Liver (tissue), 9 donors: Measurements from ENCODE around the gene DDX54. TPM values are rescaled to one million over a fixed set of nuclear protein-coding genes. Genes with fewer than 3 reads are reported as not detected.

Experiments used
- DNase-seq: peaks from one replicate; pipeline ENCODE4 v3.0.0-alpha.2; 2017; ENCODE audit warnings: low spot score
- H3K27ac ChIP-seq, 2 donors: one replicate each; pipeline ENCODE4 v1.7.0; 2013; ENCODE audit warnings: inconsistent platforms in 2 of 2, low read length in 2 of 2, control low read depth in 1 of 2, low read depth in 1 of 2, mild to moderate bottlenecking in 1 of 2
- H3K27me3 ChIP-seq, 4 donors: one replicate each; pipeline versions ENCODE4 v1.6.1 to v1.7.0; 2013; ENCODE audit warnings: low read length in 3 of 4, inconsistent platforms in 1 of 4, mild to moderate bottlenecking in 1 of 4, moderate library complexity in 1 of 4; ENCODE audit not compliant: control insufficient read depth in 4 of 4, insufficient read depth in 4 of 4
- H3K36me3 ChIP-seq, 4 donors: one replicate each; pipeline versions ENCODE4 v1.6.1 to v1.7.0; 2013; ENCODE audit warnings: low read length in 3 of 4, mild to moderate bottlenecking in 3 of 4, low read depth in 1 of 4, moderate library complexity in 1 of 4; ENCODE audit not compliant: control insufficient read depth in 4 of 4, insufficient read depth in 3 of 4
- H3K4me1 ChIP-seq, 4 donors: one replicate each; pipeline versions ENCODE4 v1.6.1 to v1.7.0; 2013; ENCODE audit warnings: low read length in 3 of 4, mild to moderate bottlenecking in 3 of 4, moderate library complexity in 1 of 4; ENCODE audit not compliant: control insufficient read depth in 4 of 4, insufficient read depth in 4 of 4
- H3K4me3 ChIP-seq, 3 donors: one replicate each; pipeline versions ENCODE4 v1.6.1 to v1.7.0; 2013; ENCODE audit warnings: low read length in 3 of 3, control low read depth in 1 of 3, low read depth in 1 of 3, mild to moderate bottlenecking in 1 of 3
- H3K9ac ChIP-seq, 2 donors: one replicate each; pipeline ENCODE4 v1.7.0; 2013; ENCODE audit warnings: low read length in 2 of 2, mild to moderate bottlenecking in 2 of 2, moderate library complexity in 2 of 2, control low read depth in 1 of 2, low read depth in 1 of 2
- H3K9me3 ChIP-seq, 4 donors: one replicate each; pipeline versions ENCODE4 v1.6.1 to v1.7.0; 2013; ENCODE audit warnings: low read length in 3 of 4; ENCODE audit not compliant: control insufficient read depth in 4 of 4
- EGR1 ChIP-seq, 2 donors: IDR thresholded peaks; 2 replicates each; pipeline ENCODE4 v1.6.1; 2016 to 2018; ENCODE audit warnings: antibody characterized with exemption in 2 of 2, low read depth in 2 of 2
- FOXA2 ChIP-seq: IDR thresholded peaks from 2 replicates; pipeline ENCODE4 v1.6.1; 2016; ENCODE audit warnings: antibody characterized with exemption
- GABPA ChIP-seq, 2 donors: IDR thresholded peaks in 1 of 2; conservative IDR thresholded peaks in 1 of 2; 2 replicates each; pipeline ENCODE4 v1.6.1; 2016; ENCODE audit warnings: antibody characterized with exemption in 2 of 2, mild to moderate bottlenecking in 1 of 2, moderate library complexity in 1 of 2
- HNF4G ChIP-seq: IDR thresholded peaks from 2 replicates; pipeline ENCODE4 v1.6.1; 2016; ENCODE audit warnings: antibody characterized with exemption
- JUND ChIP-seq, 2 donors: IDR thresholded peaks; 2 replicates each; pipeline ENCODE4 v1.6.1; 2016; ENCODE audit warnings: antibody characterized with exemption in 2 of 2
- RXRA ChIP-seq, 2 donors: IDR thresholded peaks; 2 replicates each; pipeline ENCODE4 v1.6.1; 2017 to 2018; ENCODE audit warnings: antibody characterized with exemption in 2 of 2, mild to moderate bottlenecking in 1 of 2
- SP1 ChIP-seq: IDR thresholded peaks from 2 replicates; pipeline ENCODE4 v1.6.1; 2018; ENCODE audit warnings: antibody characterized with exemption, mild to moderate bottlenecking
- YY1 ChIP-seq: IDR thresholded peaks from 2 replicates; pipeline ENCODE4 v1.6.1; 2016; ENCODE audit warnings: antibody characterized with exemption, mild to moderate bottlenecking
- WGBS: extraction: QIAGEN DNeasy Blood & Tissue Kit; methylation state at CpG from one replicate; pipeline ENCODE4 v1.1.7; 2013; 5-methylcytosine and 5-hydroxymethylcytosine counted together
- polyA plus RNA-seq, 2 donors: library from polyadenylated mRNA; stranded (reverse) in 1 of 2; unstranded in 1 of 2; fragments of 200-250 nt in 1 of 2; fragments of >200 nt in 1 of 2; fragmentation: Nextera tagmentation in 1 of 2; extraction: Ambion mirVana in 1 of 2; gene quantifications; one replicate each; pipeline versions ENCODE4 v1.2.1 to v1.2.3, GENCODE V29; 2013 to 2015
- total RNA-seq, 2 donors: library from RNA; depleted of rRNA; stranded (reverse); fragments of >200 nt; gene quantifications; one replicate each; pipeline ENCODE4 v1.2.3, GENCODE V29; 2014
- TF ChIP-seq, protein P1 (sequence below): fragments of 150-350 bp; IDR thresholded peaks from 2 replicates; pipeline ENCODE4 v1.5.1; 2017; ENCODE audit warnings: improper control_type of control experiment, low read depth, low read length; ENCODE audit not compliant: missing input control
- TF ChIP-seq, protein P2 (sequence below): IDR thresholded peaks from 2 replicates; pipeline ENCODE4 v1.6.1; 2016; ENCODE audit warnings: antibody characterized with exemption
- donor health status: healthy.
- donor health status: healthy.
- donor health status: healthy.
- donor health status: healthy.
- donor health status: healthy.

The DDX54 gene
- total and polyA plus RNA-seq, 4 donors = 20.2 to 28.4 (median 21.6) TPM

GRCh38 chr12:113130457-113131135 is 54.7 kb downstream of the DDX54 start (continued):
- TF ChIP-seq, protein P1, sequence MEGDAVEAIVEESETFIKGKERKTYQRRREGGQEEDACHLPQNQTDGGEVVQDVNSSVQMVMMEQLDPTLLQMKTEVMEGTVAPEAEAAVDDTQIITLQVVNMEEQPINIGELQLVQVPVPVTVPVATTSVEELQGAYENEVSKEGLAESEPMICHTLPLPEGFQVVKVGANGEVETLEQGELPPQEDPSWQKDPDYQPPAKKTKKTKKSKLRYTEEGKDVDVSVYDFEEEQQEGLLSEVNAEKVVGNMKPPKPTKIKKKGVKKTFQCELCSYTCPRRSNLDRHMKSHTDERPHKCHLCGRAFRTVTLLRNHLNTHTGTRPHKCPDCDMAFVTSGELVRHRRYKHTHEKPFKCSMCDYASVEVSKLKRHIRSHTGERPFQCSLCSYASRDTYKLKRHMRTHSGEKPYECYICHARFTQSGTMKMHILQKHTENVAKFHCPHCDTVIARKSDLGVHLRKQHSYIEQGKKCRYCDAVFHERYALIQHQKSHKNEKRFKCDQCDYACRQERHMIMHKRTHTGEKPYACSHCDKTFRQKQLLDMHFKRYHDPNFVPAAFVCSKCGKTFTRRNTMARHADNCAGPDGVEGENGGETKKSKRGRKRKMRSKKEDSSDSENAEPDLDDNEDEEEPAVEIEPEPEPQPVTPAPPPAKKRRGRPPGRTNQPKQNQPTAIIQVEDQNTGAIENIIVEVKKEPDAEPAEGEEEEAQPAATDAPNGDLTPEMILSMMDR = no peak

GRCh38 chr12:113129664-113130456 is 55.4 kb downstream of the DDX54 start:
- Histone ChIP-seq H3K9me3 (no peaks in the 10 kb centered on the region), H3K9ac (no peak overlapping the region), H3K4me1 (no peaks in the 10 kb centered on the region), H3K36me3 (no peaks in the 10 kb centered on the region), H3K27me3 (no peaks in the 10 kb centered on the region), H3K27ac (no peak overlapping the region), H3K4me3 (no peak overlapping the region)
- no peak for DNase-seq
- no peak for TF ChIP-seq JUND (IDR thresholded peaks at IDR 0.05)
- TF ChIP-seq FOXA2 = no peak
- no peak for TF ChIP-seq RXRA (IDR thresholded peaks at IDR 0.05)
- no peak for TF ChIP-seq YY1
- WGBS = 81% methylated on average over 17 of the region's 17 CpGs

- Histone ChIP-seq H3K9me3 (no peaks in the 10 kb centered on the region), H3K9ac (no peak overlapping the region), H3K4me3 (no peak overlapping the region), H3K27ac (no peak overlapping the region), H3K27me3 (no peaks in the 10 kb centered on the region), H3K4me1 (no peaks in the 10 kb centered on the region), H3K36me3 (no peaks in the 10 kb centered on the region)
- DNase-seq = no peak
- WGBS = 67% methylated on average over 9 of the region's 9 CpGs
- TF ChIP-seq GABPA (IDR thresholded peaks at IDR 0.05 in 1 of 2, conservative IDR thresholded peaks at IDR 0.05 in 1 of 2) = no peak
- TF ChIP-seq JUND (IDR thresholded peaks at IDR 0.05) = no peak
- no peak for TF ChIP-seq FOXA2
- TF ChIP-seq, protein P2, sequence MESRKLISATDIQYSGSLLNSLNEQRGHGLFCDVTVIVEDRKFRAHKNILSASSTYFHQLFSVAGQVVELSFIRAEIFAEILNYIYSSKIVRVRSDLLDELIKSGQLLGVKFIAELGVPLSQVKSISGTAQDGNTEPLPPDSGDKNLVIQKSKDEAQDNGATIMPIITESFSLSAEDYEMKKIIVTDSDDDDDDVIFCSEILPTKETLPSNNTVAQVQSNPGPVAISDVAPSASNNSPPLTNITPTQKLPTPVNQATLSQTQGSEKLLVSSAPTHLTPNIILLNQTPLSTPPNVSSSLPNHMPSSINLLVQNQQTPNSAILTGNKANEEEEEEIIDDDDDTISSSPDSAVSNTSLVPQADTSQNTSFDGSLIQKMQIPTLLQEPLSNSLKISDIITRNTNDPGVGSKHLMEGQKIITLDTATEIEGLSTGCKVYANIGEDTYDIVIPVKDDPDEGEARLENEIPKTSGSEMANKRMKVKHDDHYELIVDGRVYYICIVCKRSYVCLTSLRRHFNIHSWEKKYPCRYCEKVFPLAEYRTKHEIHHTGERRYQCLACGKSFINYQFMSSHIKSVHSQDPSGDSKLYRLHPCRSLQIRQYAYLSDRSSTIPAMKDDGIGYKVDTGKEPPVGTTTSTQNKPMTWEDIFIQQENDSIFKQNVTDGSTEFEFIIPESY = no peak
Observed at GRCh38 chr12:113128802-113129663, 56.2 kb downstream of the DDX54 start.

- no peak overlapping the region for H3K9ac ChIP-seq
- no peaks in the 10 kb centered on the region for H3K27me3 ChIP-seq
- no peaks in the 10 kb centered on the region for H3K4me1 ChIP-seq
- no peak for DNase-seq
- no peak overlapping the region for H3K27ac ChIP-seq
- WGBS = 50% methylated on average over 15 of the region's 15 CpGs
- no peak for TF ChIP-seq EGR1 (IDR thresholded peaks at IDR 0.05; ENCODE audit: low read depth in 2 of 2)
- TF ChIP-seq, protein P1 = no peak
- no peak for TF ChIP-seq SP1
- no peak for TF ChIP-seq GABPA (IDR thresholded peaks at IDR 0.05 in 1 of 2, conservative IDR thresholded peaks at IDR 0.05 in 1 of 2)
- TF ChIP-seq, protein P2 = no peak
- no peak for TF ChIP-seq HNF4G
- no peak for TF ChIP-seq RXRA (IDR thresholded peaks at IDR 0.05)
- peaks cover 0 to 1% (median 0%) of the 10 kb centered on the region in 4 donors for H3K9me3 ChIP-seq
- no peak overlapping the region for H3K4me3 ChIP-seq
- no peaks in the 10 kb centered on the region for H3K36me3 ChIP-seq
Observed at GRCh38 chr12:113127791-113128199, 57.5 kb downstream of the DDX54 start.
